GM21723 (cell line): ENCODE measurements around the gene ASXL3.

ENCODE experiments used
- ATAC-seq: cut with Tn5 transposase; IDR thresholded peaks from one replicate; pipeline ENCODE4 v1.9.1; 2021; ENCODE audit warnings: mild to moderate bottlenecking, moderate library complexity; ENCODE audit not compliant: unreplicated experiment

The ASXL3 gene

GRCh38 chr18:33577685-33578517 is at the start of gene ASXL3:
ASXL3 (plus strand) TSS chr18:33578219; CDS start chr18:33578632, 413 bp downstream.
- ATAC-seq = peak; percentile 50

- no peak for ATAC-seq
Observed at GRCh38 chr18:33532978-33533377, 45.0 kb upstream of the ASXL3 start.

- no peak for ATAC-seq
Observed at GRCh38 chr18:33536904-33537303, 41.1 kb upstream of the ASXL3 start.

DNA sequence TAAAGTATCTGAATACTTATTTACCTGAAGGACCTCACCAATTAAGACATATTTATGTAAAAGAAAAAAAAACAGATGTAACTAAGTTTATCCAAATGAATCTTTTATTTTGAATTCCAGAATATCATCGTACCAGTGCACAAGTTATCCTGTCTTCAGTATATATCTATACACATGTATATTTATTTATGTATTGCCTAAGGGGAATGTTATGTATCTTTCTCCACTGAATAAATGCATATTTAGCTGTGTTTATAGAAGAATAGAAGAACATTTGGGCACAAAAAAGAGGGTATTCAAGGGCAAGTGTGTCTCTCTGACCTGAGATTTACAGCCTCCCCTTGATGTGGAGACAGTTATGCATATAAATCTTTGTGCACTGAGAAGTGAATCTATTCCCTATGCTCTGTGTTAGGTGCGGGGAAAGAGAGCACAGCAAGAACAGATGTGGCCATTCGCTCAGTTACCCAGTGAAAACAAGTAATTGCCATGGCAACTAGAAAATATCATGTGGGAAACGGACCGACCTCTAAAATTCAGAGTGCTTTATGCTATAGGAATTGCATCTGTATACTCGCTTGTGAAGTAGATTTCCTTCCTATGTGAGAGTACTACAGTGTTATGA is 39.5 kb upstream of the ASXL3 start:
- no peak for ATAC-seq

DNA sequence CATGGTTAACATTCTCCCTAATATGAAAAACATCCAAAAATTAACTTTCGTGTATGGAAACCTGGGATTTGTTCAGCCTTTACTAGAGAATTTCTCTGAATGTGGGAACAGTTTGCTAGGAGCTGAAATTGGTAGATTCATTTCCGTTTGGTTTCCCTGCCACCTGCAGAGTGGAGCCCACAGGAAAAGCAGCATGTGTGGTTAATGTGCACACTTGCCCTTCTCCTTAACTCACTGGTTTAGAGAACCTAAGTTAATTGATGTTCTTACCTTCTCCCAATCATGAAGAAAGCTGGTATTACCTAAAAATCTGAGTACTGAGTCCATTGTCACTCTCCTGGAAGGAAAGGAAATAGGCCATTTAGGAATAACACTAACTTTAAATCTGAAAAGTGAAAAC is 37.6 kb upstream of the ASXL3 start:
- no peak for ATAC-seq

GRCh38 chr18:33541316-33541715 is 36.7 kb upstream of the ASXL3 start:
- ATAC-seq = no peak

DNA sequence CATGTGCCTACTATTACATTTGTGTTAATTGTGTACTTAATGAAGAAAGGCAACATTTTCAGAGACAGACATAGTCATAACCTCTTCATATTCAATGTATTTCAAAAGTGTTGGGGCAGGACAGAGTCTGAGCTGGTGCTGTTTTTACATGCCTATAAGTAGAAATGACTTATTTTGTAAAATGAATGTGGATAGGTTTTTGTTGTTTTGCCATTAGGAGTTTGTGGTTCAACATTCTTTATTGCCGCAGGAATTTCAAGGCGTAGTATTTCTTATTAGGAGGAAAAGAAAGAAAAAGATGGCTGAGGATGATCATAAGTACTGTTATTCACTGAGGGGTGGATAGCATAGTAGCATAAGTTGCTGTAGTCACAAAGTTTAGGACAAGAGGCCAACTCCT is 21.2 kb upstream of the ASXL3 start:
- no peak for ATAC-seq

DNA sequence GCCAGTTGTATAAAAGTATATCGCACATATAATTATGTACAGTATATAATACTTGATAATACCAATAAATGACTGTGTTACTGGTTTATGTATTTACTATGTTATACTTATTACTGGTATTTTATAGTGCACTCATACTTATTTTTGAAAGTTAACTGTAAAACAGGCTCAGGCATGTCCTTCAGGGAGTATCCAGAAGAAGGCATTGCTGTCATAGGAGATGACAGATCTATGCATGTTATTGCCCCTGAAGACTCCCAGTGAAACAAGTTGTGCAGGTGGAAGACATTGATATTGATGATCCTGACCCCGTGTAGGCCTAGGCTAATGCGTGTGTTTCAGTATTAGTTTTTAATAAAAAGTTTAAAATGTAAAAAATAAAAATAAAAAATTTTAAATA is 20.3 kb upstream of the ASXL3 start:
- no peak for ATAC-seq

DNA sequence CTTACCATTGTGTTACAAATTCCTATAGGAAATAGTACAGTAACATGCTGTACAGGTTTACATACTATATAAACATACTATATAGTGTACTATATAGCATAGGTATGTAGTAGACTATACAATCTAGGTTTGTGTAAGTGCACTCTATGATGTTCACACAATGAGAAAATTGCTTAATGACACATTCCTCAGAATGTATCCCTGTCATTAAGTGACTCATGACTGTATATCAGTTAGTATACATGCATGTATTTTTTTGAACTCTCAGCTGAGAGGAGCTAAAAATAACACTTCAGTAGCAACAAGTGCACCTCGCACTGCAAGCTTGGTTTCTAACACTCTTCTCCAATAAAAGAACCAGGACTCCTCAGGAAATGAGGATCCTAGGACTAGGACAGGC is 19.5 kb upstream of the ASXL3 start:
- ATAC-seq = no peak

DNA sequence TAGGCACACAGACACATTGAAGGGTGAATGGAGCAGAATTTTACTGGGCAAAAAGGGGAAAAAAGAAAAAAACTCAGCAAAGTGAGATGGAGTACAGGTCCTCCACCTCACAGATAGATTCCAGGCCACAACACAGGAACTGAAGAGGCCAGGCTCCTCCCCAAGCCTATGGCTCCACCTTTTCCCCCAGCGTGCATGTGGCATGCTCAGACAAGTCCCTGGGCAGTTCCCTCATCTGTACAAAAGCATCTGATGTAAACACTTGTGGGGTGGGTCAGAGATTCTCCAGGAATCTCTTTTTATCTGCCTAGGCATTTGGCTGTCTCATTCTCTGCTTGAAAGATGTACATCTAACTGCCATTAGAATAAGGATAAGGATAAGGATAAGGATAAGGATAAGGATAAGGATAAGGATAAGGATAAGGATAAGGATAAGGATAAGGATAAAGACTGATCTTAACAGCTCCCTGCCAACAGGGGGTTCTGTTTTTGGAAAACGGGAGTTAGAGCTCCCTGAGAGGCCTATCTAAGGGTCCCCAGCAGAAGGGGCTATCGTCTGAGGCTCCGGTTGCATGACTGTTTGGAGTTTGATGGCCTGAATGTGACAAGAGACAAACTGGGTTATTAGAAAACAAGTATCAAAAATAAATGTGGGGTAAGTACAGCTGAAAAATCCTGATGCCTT is 17.2 kb upstream of the ASXL3 start:
- ATAC-seq = peak; percentile 88

DNA sequence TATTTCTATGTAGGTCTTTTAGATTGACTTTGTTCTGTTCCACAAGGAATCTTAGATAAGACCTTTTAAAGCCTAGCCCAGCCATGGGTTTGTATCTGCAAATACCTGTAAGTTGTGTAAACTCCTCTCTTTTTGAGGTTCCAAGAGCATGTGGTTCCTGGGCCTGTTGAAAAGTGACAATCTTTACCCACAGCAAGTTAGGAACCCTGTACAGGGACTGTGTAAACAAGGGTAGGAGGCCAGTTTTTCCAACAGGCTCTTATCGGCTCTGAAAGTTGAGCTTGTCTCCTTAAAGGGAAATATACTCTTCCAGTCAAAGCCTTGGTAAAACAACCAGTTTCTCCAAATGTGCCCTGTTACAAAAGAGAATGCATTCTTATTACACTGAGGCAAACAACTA is 15.3 kb upstream of the ASXL3 start:
- no peak for ATAC-seq

- no peak for ATAC-seq
Observed at GRCh38 chr18:33567705-33568104, 10.3 kb upstream of the ASXL3 start.

DNA sequence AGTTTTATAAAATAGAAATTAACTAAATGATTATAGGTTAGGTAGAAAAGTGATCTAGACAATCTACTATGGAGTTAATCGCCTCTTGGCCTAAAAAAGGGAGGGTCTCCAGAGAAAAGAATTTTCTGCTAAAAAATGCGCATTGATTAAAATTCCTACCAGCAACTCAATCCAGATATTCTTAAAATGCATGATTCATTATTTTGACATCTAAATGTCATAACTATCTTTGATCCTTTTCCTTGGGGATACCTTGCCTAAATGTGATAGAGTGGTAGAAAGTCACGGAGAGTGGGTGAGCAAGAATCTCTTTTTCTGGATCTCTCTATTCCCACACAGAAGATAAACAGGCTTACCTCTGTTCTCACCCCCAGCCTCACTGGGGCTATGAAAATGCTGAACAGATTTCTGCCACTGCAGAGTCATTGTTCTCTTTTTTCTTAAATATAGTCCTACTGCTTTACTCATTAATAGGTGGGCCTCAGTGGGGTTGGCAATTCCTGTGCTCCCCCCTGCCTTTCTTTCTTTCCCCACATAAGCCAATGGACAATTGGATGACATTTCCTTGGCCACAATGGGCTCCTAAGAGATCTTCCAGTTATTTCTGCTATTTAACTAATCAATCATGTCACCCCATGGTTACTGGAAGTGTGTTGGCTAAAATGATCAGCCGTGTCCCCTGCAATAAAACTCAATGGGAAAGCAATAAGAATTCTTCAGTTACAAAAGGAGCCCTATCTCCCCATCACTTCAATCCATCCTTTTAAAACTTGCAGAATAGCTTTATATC is 5.8 kb upstream of the ASXL3 start:
- ATAC-seq = no peak

- no peak for ATAC-seq
Observed at GRCh38 chr18:33573193-33573592, 4.8 kb upstream of the ASXL3 start.

- no peak for ATAC-seq
Observed at GRCh38 chr18:33575451-33575850, 2.6 kb upstream of the ASXL3 start.

DNA sequence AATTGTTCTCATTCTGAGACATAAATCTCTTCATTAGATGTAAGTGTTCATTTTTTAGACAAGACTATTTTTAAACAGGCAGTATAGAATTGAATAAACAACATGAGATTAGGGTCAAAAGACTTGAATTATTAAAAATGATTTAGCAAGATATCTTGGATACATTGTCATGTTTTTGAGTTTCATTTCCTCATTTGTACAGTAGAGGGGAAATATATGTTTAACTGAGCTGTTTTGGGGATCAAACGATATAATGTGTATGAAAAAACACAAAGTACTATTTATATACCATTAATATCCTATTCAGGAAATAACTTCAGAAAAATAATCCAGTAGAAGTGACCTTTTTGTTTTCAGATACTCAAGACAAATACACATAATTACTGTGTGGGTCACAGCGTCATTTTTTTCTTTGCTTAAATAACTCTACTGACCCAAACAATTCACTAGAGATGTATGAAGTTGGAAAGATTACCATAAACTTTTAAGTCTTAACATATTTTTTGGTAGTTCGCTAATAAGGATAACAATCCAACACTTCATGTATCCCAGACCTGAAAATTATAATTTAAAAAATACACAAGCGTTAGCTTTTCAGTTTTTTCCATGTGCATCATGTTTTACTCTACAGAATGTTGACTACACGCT is 896 bp upstream of the ASXL3 start:
- no peak for ATAC-seq

- ATAC-seq = no peak
Observed at GRCh38 chr18:33578518-33579348, 714 bp downstream of the ASXL3 start.

GRCh38 chr18:33579349-33580215 is 1.6 kb downstream of the ASXL3 start:
- ATAC-seq = no peak

- no peak for ATAC-seq
Observed at GRCh38 chr18:33580546-33580945, 2.5 kb downstream of the ASXL3 start.
